MM.1S (cell line): Measurements from ENCODE around the gene ZMIZ1.

Experiments used
- CTCF ChIP-seq: fragments of 300-600 bp; sonication (generic); IDR thresholded peaks from 2 replicates; pipeline ENCODE4 v1.5.1; 2016; ENCODE audit warnings: antibody characterized with exemption, low read length, mixed read lengths
- EZH2 ChIP-seq: fragments of 300-600 bp; sonication (generic); optimal IDR thresholded peaks from 2 replicates; pipeline ENCODE3; 2017; ENCODE audit warnings: low read depth, mild to moderate bottlenecking, antibody characterized with exemption, low read length, mixed read lengths

- no peak for TF ChIP-seq CTCF
- TF ChIP-seq EZH2 = no peak
Measured at GRCh38 chr10:79115302-79115701, 46.5 kb downstream of the ZMIZ1 start.
